ENCODE results near the gene MED15. TPM values are rescaled to one million over a fixed set of nuclear protein-coding genes. Genes with fewer than 3 reads are reported as not detected.

The MED15 gene
- total RNA-seq, 1 donor from 2014 or later: 104 TPM

DNA sequence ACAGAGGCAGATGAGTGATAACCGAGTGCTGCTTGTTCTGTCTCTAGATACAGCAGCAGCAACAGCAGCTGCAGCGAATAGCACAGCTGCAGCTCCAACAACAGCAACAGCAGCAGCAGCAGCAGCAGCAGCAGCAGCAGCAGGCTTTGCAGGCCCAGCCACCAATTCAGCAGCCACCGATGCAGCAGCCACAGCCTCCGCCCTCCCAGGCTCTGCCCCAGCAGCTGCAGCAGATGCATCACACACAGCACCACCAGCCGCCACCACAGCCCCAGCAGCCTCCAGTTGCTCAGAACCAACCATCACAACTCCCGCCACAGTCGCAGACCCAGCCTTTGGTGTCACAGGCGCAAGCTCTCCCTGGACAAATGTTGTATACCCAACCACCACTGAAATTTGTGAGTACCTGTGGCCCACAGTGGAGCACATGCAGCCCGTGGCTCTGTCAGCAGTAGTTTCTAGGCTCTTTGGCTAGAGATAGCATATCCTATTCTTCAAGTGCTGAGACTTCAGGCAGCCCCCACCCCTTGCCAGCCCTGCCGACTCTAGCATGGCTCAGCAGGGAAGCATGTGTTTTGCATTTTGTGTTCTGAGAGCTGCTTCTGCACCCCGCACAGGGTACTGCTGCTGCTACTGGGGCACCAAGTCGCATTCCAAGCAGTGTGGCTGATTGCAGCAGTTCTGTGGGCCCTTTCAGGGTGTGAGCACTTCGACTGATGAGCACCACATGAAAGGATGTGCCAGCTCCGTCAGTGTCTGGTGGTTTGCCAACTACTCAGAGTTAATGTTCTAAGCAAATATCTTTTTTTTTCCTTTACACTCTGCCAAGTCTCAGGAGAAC is 59.2 kb downstream of the MED15 start:
- no peak overlapping the region for H3K4me3 Mint-ChIP-seq (ENCODE audit: unreplicated experiment)
- no peaks in the 10 kb centered on the region for H3K9me3 Mint-ChIP-seq (ENCODE audit: unreplicated experiment)
- peaks cover 71% of the 10 kb centered on the region for H3K4me1 Mint-ChIP-seq (ENCODE audit: unreplicated experiment)
- no peak for DNase-seq (ENCODE audit: extremely low spot score, unreplicated experiment)
- H3K36me3 Mint-ChIP-seq (ENCODE audit: unreplicated experiment): peaks cover 30% of the 10 kb centered on the region
- H3K27ac Mint-ChIP-seq (ENCODE audit: unreplicated experiment): peak overlapping the region; percentile 96
- no peaks in the 10 kb centered on the region for H3K27me3 Mint-ChIP-seq (ENCODE audit: unreplicated experiment)
- TF ChIP-seq, protein P1, sequence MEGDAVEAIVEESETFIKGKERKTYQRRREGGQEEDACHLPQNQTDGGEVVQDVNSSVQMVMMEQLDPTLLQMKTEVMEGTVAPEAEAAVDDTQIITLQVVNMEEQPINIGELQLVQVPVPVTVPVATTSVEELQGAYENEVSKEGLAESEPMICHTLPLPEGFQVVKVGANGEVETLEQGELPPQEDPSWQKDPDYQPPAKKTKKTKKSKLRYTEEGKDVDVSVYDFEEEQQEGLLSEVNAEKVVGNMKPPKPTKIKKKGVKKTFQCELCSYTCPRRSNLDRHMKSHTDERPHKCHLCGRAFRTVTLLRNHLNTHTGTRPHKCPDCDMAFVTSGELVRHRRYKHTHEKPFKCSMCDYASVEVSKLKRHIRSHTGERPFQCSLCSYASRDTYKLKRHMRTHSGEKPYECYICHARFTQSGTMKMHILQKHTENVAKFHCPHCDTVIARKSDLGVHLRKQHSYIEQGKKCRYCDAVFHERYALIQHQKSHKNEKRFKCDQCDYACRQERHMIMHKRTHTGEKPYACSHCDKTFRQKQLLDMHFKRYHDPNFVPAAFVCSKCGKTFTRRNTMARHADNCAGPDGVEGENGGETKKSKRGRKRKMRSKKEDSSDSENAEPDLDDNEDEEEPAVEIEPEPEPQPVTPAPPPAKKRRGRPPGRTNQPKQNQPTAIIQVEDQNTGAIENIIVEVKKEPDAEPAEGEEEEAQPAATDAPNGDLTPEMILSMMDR (IDR thresholded peaks at IDR 0.05): no peak

DNA sequence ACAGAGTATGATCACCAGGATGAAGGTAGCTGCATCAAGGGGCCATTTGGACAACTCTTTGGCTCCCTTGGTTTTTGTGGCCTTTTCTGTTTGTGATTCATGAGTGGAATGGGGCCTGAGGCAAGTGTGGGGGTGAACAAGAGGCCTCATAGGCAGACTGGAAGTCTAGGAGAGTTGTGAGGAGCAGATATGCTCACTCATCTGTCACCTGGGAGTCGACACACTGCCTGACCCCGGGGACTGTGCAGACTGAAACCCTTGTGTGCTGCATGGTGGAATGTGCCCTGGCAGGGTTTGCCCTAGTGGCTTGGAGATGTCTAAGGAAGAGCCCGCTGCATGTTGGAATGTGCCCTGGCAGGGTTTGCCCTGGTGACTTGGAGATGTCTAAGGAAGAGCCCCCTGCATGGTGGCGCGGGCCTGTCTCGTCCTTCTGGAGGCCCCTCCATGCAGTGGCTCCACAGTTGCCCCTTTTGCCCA is 60.0 kb downstream of the MED15 start:
- DNase-seq (ENCODE audit: extremely low spot score, unreplicated experiment): no peak
- Mint-ChIP-seq H3K27ac (ENCODE audit: unreplicated experiment) (peak overlapping the region; percentile 96), H3K4me3 (ENCODE audit: unreplicated experiment) (peak overlapping the region; percentile 33), H3K4me1 (ENCODE audit: unreplicated experiment) (peaks cover 76% of the 10 kb centered on the region), H3K9me3 (ENCODE audit: unreplicated experiment) (no peaks in the 10 kb centered on the region), H3K27me3 (ENCODE audit: unreplicated experiment) (no peaks in the 10 kb centered on the region), H3K36me3 (ENCODE audit: unreplicated experiment) (peaks cover 36% of the 10 kb centered on the region)
- TF ChIP-seq, protein P1 (IDR thresholded peaks at IDR 0.05): no peak

DNA sequence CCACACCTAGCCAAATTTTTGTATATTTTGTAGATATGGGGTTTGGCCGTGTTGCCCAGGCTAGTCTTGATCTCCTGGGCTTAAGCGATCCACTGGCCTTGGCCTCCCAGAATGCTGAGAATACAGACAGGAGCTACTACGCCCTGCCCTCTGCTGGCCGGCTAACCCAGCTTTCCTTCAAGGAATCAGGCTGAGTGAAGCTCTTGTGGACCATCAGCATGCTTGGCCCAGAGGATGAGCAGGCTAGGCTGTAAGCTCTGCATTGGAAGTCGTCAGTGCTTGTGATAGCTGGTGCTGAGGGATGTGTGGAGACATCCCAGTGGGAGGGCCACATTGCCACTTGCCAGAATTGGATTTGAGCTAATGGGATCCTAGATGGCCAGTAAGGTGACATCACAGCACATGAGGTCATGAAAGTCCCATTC is 60.6 kb downstream of the MED15 start:
- Mint-ChIP-seq H3K4me1 (ENCODE audit: unreplicated experiment) (peaks cover 76% of the 10 kb centered on the region), H3K27ac (ENCODE audit: unreplicated experiment) (peak overlapping the region; percentile 96), H3K9me3 (ENCODE audit: unreplicated experiment) (no peaks in the 10 kb centered on the region), H3K27me3 (ENCODE audit: unreplicated experiment) (no peaks in the 10 kb centered on the region), H3K4me3 (ENCODE audit: unreplicated experiment) (no peak overlapping the region), H3K36me3 (ENCODE audit: unreplicated experiment) (peaks cover 37% of the 10 kb centered on the region)
- DNase-seq (ENCODE audit: extremely low spot score, unreplicated experiment): no peak
- TF ChIP-seq, protein P1 (IDR thresholded peaks at IDR 0.05): peak; percentile 51

DNA sequence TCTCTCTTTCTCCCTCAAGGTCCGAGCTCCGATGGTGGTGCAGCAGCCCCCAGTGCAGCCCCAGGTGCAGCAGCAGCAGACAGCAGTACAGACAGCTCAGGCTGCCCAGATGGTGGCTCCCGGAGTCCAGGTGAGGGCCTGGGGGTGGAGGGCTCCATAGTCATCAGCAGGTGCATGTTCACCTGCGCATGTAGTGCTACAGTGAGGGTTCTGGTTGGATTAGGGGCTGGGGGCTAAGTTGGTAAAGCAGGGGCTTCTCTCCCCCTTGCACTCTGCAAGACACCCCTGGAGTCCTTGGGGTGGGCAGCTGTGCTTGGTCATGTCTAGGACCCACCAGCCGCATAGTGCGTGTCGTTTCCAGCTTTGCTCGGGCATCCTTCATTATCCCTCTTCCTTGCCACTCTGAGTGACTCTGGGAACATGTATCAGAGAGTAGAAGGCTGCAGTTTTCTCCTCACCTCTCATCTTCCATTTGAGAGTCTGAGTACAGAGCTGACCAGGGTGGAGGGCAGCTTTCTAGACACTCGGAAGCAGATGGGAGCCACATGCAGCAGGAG is 61.2 kb downstream of the MED15 start:
- Mint-ChIP-seq H3K27ac (ENCODE audit: unreplicated experiment) (peak overlapping the region; percentile 96), H3K36me3 (ENCODE audit: unreplicated experiment) (peaks cover 42% of the 10 kb centered on the region), H3K4me3 (ENCODE audit: unreplicated experiment) (peak overlapping the region; percentile 22), H3K9me3 (ENCODE audit: unreplicated experiment) (no peaks in the 10 kb centered on the region), H3K4me1 (ENCODE audit: unreplicated experiment) (peaks cover 77% of the 10 kb centered on the region), H3K27me3 (ENCODE audit: unreplicated experiment) (no peaks in the 10 kb centered on the region)
- TF ChIP-seq, protein P1 (IDR thresholded peaks at IDR 0.05): no peak
- no peak for DNase-seq (ENCODE audit: extremely low spot score, unreplicated experiment)

All from osteocyte (in vitro differentiated cells).